Measurements from ENCODE around the gene CACNA2D2. TPM values are rescaled to one million over a fixed set of nuclear protein-coding genes. Genes with fewer than 3 reads are reported as not detected.
A peak's percentile ranks its signal among the peaks of the same experiment; 100 is the strongest.

Gene CACNA2D2
- total RNA-seq, 2 donors from 2014 or later: 1.3 TPM

DNA sequence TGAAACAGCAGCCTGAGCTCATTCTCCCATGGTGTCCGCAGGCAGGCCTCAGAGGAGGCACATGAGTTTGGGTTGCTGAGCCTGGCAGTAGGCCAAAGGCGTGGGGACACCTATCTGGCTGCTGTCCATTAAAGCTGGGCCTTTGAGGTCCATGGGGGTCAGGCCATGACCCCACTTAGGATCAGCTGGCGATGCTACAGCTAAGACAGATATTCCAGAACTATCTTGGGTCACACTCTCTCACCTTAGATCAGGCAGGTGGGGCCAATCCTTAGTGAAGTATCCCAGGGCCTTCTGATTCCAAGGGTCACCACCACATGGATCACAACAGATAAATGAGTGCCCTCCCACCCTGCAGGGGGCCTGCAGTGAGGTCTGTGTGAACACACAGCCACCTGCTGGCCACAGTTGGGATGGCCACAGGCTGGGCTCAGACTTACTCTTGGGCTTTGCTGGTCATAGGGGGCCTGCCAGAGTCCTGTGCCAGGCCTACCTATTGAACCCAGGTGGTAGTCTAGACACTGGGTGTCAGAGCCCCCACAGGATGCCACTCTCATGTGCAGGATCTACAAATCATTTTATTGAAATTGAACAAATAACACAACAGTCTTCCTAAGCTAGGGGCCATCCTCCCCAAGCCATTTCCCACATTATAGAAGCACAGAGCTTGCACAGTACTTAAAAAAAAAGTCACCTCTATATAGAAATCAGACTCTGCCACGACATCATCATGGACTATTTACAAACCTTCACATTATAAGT is 178.9 kb downstream of the CACNA2D2 start:
- TF ChIP-seq, protein P1, sequence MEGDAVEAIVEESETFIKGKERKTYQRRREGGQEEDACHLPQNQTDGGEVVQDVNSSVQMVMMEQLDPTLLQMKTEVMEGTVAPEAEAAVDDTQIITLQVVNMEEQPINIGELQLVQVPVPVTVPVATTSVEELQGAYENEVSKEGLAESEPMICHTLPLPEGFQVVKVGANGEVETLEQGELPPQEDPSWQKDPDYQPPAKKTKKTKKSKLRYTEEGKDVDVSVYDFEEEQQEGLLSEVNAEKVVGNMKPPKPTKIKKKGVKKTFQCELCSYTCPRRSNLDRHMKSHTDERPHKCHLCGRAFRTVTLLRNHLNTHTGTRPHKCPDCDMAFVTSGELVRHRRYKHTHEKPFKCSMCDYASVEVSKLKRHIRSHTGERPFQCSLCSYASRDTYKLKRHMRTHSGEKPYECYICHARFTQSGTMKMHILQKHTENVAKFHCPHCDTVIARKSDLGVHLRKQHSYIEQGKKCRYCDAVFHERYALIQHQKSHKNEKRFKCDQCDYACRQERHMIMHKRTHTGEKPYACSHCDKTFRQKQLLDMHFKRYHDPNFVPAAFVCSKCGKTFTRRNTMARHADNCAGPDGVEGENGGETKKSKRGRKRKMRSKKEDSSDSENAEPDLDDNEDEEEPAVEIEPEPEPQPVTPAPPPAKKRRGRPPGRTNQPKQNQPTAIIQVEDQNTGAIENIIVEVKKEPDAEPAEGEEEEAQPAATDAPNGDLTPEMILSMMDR (IDR thresholded peaks at IDR 0.05): peak; percentile 63 to 81 (median 71)
- TF ChIP-seq POLR2A (IDR thresholded peaks at IDR 0.05): no peak
- WGBS, 2 donors: 45 to 46% methylated on average over 4 of the region's 4 CpGs
- no peaks in the 10 kb centered on the region for H3K27me3 ChIP-seq
- H3K27ac ChIP-seq: peak overlapping the region in 3 of 4 donors; percentile 43 to 98 (median 97)
- ATAC-seq (no peak), DNase-seq (peak; percentile 64 to 77 (median 64))
- H3K9me3 ChIP-seq: no peaks in the 10 kb centered on the region
- peaks cover 64% of the 10 kb centered on the region for H3K4me1 ChIP-seq
- intact Hi-C loops (cut with DNase I): no loop called here
- no peak overlapping the region for H3K4me3 ChIP-seq
- no peaks in the 10 kb centered on the region for H3K36me3 ChIP-seq (replicated peaks in 1 of 2; ENCODE audit: insufficient read depth in 1 of 2, low read depth in 2 of 2)

DNA sequence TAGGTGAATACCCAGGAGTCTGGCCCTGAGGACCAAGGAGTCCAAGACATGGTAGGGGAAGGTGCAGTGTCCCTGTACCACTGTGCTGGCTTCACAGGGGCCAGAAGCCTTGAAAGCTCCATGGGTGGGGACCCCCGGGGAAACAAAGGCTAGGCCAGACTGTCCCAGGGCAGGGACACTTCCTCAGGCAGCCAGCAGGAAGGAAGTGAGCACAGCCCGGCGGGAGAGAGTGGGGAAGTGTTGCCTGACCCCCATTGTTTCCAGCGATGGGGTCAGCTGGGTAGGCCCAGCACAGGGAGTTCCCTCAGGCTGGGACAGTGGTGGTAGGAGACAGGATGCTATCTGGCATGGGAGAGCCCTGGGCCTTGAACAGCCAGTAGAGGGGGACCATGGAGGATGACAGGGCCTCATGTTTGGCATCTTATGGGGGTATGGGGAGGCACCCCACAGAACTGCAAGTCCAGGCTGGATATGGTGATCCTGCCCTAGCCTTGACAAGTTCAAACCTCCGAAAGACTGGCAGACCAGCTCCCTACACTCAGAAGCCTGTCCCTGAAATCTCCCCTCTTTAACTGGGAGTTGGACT is 179.7 kb downstream of the CACNA2D2 start:
- H3K4me3 ChIP-seq: no peak overlapping the region
- DNase-seq (no peak), ATAC-seq (no peak)
- intact Hi-C loops (cut with DNase I): no loop called here
- WGBS, 2 donors: 68 to 69% methylated on average over 4 to 5 of the region's 5 CpGs
- peak overlapping the region; percentile 17 to 98 (median 70) for H3K27ac ChIP-seq
- TF ChIP-seq, protein P1 (IDR thresholded peaks at IDR 0.05): no peak
- H3K4me1 ChIP-seq: peaks cover 65% of the 10 kb centered on the region
- no peaks in the 10 kb centered on the region for H3K27me3 ChIP-seq
- H3K36me3 ChIP-seq (replicated peaks in 1 of 2; ENCODE audit: insufficient read depth in 1 of 2, low read depth in 2 of 2): no peaks in the 10 kb centered on the region
- no peaks in the 10 kb centered on the region for H3K9me3 ChIP-seq

DNA sequence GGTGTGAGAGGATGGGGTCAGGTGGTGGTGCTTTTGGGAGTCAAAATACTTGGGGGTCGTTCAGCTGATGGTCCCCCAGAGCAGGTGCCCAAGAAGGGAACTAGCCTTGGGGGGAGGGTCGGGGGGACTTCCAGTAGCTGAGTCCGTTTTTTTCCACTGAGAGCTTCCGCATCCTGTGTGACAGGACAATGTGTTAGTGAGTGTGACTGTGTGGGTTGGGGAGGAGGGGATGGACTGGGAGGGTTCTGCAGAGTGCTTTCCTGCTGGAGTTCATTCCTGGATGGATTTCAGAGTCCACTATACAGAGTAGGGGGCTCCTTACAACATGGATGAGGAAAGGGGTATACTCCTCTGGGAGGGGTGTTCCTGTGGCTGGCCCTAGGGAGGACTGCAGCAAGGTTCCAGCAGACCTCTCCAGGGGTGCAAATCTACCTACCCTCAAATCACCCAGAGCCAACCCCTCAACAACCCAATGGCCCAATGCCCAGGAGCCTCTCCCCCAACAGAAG is 180.3 kb downstream of the CACNA2D2 start:
- Histone ChIP-seq H3K4me3 (no peak overlapping the region), H3K27ac (peak overlapping the region; percentile 25 to 98 (median 96)), H3K9me3 (no peaks in the 10 kb centered on the region), H3K27me3 (no peaks in the 10 kb centered on the region), H3K4me1 (peaks cover 68% of the 10 kb centered on the region), H3K36me3 (replicated peaks in 1 of 2; ENCODE audit: insufficient read depth in 1 of 2, low read depth in 2 of 2) (peaks cover 0 to 2% of the 10 kb centered on the region in 2 donors)
- WGBS, 2 donors: 38 to 60% methylated on average over 4 of the region's 4 CpGs
- ATAC-seq: no peak
- intact Hi-C loops (cut with DNase I): no loop called here
- no peak for DNase-seq
- TF ChIP-seq, protein P1 (IDR thresholded peaks at IDR 0.05): no peak
- no peak for TF ChIP-seq POLR2A (IDR thresholded peaks at IDR 0.05)

DNA sequence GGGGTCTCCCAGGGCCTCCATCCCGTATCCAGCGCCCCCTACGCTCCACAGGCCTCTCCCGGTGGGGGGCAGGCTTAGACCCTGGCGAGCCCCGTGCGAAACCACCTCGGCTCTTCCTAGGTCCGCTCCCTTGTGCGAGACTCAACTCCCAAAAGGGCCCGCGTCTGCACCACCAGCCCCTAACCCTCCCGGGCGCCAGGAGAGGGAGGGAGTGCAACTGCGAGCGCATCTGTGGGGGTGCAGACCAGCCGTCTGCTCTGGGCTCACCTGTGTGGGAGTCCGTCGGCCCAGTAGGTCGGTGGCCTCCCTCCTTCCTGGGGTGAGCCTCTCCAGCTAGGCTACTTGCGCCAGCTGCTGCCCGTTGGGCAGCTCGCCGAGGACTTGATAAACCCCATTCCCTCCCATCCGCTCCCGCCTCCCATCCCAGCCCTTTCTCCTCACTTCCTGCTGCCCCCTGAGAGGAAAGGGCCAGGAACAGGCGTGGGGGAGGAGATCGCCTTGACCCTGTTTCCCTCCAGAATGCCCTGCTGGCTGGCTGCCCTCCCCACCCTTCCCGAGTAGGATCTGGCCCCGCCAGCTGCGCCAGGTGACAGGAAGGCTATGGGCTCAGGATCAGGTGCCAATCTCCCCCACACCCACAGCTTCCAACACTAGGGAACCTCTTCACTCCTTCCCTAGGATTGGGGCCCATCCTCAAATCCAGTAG is 180.9 kb downstream of the CACNA2D2 start, which contains the start of gene HYAL2:
Gene HYAL2 (minus strand): TSS at position 360 of the 706 bp plus-strand sequence. CDS start 2,256 bp downstream, outside the sequence.
- intact Hi-C loops (cut with DNase I): no loop called here
- Histone ChIP-seq H3K4me1 (peaks cover 72% of the 10 kb centered on the region), H3K27me3 (no peaks in the 10 kb centered on the region), H3K4me3 (peak within 1 kb of the TSS; percentile 3 to 62), H3K9me3 (no peaks in the 10 kb centered on the region), H3K27ac (peak within 1 kb of the TSS; percentile 88 to 98 (median 96)), H3K36me3 (replicated peaks in 1 of 2; ENCODE audit: insufficient read depth in 1 of 2, low read depth in 2 of 2) (peaks cover 0 to 5% of the 10 kb centered on the region in 2 donors)
- no peak for ATAC-seq
- DNase-seq: peak in 3 of 4 donors; percentile 49 to 63 (median 61)
- WGBS, 2 donors: 21 to 35% methylated on average over 17 to 31 of the region's 31 CpGs
- TF ChIP-seq, protein P1 (IDR thresholded peaks at IDR 0.05): no peak
- TF ChIP-seq POLR2A (IDR thresholded peaks at IDR 0.05): peak in 2 of 3 donors; percentile 24 to 36

All from body of pancreas (tissue), 4 donors.